ENCODE data around the gene UNC119.
A peak's percentile ranks its signal among the peaks of the same experiment; 100 is the strongest.

The UNC119 gene

GRCh38 chr17:28572259-28573039 lies 20.0 kb upstream of the UNC119 start:
- DNase-seq, result no peak

DNA sequence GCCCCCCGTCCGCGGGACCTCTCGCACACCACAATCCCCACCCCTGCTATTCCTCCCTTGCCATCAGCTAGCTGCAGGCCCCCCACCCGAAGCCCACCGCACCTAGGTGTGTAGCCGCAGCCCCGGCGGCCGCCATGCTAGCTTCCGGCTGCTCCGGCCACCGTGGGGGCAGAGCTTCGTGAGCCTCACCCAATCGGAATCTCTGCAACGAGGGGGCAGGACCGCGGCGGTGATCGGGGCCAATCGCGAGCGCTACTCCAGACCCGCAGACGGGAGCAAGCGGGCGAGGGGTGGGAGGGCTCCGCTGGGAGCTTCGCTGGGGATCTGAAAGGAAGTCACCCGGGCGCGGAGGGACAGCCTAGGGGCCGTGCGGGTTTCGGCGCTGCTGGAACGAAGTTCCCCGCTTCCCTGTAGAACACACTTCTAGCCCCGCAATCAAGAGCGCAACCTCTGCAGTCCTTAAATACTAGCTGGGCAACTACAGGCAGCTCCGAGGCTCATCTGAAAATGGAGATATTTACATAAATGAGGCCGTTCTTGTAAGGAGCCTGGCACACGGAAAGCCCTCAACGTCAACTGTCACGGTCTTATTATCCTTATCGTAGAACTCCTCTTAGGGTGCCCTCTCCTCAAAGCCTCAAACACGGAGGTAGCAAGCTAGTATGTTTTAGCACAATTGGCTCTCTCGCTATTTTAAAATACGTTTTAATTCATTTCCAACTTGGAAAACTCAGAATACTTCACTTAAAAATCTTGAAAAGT lies 19.1 kb upstream of the UNC119 start, which contains the start of gene PIGS:
TSS of gene PIGS (minus strand) at position 164 of the 762 bp plus-strand sequence. CDS start at position 136, 28 bp downstream.
- DNase-seq, result peak; percentile 91

DNA sequence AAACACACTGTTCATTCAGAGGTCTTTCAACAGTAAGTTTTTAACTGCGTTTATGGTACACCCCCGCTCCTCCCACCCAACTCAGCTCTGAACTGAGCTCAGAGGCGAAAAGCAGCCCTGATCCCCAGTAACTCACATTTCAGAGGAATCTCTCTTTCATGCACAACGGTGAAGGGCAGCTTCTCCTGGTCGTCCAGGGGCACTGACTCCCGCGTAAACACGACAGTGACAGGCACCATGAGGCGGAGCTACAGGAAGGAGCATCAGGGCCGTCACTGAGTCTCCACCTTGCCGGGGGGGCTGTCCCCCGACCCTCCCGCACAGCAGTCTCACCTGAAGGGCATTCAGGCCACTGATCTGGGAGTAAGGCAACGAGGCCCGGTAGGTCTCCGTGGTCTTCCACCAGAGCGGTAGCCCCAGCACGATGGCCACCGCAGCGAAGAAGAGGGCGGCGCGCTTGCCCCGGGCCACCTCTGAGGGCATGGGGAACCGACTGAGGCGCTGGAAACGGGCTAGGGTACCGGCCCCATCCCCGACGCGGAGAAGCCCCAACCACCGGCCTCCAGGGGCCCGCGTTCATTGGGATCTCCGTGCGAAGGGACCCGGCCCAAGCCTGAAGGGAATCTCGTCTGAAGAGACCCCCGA lies 18.4 kb upstream of the UNC119 start:
- peak; percentile 55 for DNase-seq

DNA sequence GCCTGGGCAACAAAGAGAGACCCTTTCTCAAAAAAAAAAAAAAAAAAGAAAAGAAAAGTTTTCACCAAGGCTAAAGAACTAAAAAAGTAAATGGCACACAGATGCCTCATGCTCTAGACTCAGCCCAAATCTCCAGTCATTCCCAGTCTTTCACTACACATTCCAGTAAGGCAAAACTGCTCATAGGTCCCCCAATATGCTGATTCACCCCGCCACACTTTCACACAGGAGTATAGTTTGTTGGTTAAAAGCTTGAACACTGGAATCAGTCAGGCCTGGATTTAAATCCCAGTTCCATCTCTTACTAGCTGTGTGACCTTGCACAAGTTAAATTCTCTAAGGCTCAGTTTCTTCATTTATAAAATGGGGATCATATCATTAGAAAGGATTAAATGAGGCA lies 17.0 kb upstream of the UNC119 start:
- DNase-seq, result no peak

DNA sequence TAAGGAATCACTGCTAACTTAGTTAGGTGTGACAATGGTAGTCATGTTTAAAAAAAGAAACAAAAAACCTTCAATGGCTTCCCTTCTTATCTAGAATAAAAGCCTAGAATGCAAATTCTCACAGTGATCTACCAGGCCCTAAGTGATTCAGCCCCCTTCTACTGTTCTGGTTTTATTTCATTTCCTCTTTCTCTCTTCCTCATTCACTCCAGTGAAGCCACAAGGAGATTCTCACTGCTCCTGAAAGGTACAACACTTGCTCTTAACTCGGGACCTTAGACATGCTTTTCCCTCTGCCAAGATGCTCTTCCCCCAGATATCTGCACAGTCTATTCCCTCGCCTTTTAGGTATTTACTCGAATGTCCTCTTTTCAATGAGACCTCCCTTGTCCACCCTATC lies 15.2 kb upstream of the UNC119 start:
- DNase-seq, result no peak

DNA sequence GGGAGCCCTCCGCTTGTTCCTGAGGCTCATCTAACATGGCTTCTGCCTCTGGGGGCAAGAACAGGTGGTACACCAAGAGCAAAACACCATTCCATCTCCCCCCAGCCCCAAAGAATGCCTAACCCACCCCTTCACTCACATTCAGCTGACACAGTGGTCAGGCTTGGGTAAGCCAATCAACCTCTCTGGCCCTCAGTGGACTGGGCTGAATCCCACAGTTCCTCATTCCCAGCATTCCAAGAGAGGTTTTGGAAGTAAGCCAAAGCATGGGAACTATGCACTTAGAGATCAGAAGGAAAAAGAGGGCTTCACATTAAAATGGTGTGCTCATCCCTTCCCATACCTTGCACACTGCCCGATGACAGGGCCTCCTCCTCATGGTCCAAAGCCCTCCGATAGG lies 11.1 kb upstream of the UNC119 start:
- no peak for DNase-seq

DNA sequence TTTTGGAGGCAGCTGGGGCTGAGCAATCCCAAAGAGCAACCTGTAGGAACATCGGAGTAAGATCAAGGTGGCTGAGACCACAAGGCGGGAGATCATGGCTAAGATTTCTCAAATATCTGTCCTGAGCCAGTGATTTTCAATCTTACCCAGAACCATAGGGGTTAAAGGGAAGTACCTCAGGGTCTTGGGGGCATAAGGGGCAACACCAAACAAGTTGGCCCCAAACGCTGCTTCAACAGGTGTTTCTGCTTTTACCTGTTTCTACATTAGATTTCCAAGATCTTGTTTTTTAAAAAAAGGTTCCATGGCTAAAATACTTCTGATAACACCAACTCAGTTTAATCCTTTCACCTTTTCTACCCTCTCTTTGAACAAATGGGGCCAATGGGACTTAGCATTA lies 2.6 kb upstream of the UNC119 start:
- DNase-seq, result no peak

DNA sequence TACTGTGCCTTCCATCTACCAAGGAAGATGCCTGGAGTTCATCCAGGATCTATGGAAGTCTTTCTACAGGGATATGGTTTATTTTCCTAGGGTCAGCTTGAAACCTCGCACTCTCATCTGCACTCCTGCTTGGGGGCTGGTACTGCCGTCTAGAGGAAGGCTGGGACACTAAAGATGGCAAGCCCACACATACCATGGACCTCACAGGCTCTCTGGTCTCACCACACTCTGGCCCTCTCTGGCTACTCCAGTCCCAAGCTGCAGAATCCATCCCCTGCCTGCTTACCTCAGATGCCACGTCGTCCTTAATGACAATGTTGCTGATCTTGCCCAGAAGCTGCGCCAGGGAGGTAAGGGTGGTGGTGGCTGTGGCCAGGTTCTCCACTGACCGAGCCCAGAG lies 2.1 kb upstream of the UNC119 start:
- DNase-seq, result no peak

DNA sequence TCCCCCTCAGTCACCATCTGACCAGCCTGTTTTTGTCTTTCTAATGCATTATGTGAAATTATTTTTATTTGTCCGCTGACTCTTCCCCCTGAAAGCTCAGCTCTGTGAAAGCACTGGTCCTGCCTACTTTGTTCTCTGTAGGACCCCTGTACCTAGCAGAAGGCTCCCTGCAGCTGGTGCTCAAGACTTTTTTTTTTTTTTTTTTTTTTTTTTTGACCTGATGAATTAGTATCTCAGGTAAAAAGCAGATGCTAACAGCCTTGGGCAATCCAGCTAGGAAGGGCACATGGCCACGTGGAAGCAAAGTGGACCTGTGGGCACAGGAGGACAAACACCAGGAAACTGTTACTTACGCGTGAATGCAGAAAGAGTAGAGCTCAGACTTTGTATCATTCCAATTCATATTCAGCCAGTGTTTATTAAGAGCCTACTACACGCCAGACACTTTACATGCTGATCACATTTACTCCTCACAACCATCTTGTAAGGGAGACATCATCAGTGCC lies 629 bp upstream of the UNC119 start:
- DNase-seq, result no peak

DNA sequence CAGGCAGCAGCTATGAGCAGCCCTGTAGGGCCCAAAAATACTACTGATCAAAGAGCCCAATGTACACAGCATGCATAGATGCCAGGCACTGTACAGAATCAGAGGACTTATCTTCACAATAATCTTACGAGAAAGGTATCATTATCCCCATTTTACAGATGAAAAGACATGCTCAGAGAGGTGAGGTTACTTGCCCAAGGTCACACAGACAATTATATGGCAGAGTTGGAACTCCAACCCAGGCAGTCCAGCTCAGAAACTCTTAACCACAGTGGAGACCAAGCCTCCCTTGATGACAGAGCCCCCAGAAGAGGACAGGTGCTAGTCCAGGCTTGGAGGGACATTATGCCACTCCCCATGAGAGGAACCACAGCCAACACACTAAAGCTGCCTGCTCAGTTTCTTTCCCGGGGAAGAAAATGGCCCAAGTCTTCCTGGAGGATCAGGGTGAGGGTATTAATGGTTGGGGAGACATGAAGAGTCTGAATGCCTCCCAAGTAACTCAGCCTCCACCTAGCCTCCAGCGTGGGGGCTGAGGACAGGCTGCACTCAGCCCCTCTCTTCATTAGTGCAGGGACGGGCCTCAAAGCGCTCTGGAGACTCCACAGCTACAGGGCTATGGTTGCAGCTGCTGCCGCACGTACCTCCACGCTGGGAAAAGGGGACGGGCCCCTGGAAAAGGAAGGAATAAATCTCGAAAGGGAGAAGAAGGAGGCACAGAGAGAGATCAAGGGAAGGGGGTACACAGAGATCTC lies 826 bp downstream of the UNC119 start:
- no peak for DNase-seq

DNA sequence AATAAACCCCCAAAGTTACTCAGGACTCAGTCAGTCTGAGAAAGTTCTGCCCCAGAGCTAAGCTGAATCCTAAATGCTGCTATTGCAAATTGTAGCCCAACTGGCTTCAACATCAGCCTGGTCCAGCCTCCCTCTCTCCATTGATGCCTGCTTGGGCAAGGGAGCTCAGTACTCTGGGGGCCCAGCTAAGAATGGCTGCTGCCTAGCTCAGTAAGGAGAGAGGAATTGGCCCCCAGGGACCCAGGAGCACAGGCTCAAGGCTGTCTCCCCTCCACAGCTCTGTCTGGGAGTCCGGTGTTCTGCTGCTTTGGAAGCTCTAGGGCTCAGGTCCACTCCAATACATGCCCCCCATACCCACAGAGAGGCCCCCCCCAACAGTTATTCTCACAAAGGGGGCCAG lies 1.6 kb downstream of the UNC119 start:
- no peak for DNase-seq

DNA sequence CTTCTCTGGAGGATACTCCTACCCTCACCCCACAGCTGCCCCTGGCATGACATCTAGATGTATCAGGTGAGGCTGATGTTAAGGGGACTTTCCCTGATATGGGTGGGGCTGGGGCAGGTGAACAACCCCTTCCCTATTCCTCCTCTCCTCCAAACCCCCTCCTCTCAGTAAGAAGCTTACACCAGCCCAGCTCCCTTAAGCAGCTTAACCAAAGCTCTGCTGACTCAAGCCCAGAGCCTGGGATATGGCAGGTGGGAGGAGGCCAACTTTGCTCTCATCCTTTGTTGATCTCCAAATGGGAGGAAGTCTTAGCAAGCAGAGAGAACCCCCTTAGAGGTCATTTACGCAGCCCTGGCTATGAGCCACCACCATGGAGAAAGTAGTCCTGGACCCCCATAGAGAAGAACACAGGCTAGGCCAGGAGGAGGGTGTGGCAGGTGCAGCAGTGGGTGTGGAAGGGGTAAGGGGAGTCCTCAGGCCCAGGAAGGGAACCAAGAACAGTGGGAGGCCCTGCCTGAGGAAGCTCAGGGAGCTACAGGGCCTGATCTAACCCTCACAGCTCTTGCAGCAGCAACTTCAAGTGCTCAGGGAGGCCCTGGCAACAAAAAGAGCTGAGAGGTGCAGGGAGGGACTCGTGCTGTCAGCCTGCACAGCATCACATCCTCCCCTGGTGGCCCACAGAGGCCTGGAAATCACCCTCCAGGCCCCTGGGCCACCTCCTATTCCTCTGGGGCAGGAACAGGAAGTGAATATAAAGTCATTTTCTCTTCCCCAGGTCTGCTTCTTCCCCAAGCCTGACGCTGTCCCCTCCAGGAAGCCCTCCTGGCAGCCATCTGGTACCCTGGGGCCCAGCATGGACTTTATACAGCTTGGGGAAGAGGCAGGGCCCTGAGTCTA lies 2.9 kb downstream of the UNC119 start:
- peak; percentile 81 for DNase-seq

GRCh38 chr17:28548417-28549130 lies 3.9 kb downstream of the UNC119 start:
- no peak for DNase-seq

- peak; percentile 75 for DNase-seq
These were observed 4.6 kb downstream of the UNC119 start for GRCh38 chr17:28547623-28548416.

GRCh38 chr17:28547096-28547622 lies 5.3 kb downstream of the UNC119 start:
- no peak for DNase-seq

GRCh38 chr17:28545787-28546415 lies 6.5 kb downstream of the UNC119 start:
- no peak for DNase-seq

- no peak for DNase-seq
These were observed 7.3 kb downstream of the UNC119 start for GRCh38 chr17:28545141-28545503.

DNA sequence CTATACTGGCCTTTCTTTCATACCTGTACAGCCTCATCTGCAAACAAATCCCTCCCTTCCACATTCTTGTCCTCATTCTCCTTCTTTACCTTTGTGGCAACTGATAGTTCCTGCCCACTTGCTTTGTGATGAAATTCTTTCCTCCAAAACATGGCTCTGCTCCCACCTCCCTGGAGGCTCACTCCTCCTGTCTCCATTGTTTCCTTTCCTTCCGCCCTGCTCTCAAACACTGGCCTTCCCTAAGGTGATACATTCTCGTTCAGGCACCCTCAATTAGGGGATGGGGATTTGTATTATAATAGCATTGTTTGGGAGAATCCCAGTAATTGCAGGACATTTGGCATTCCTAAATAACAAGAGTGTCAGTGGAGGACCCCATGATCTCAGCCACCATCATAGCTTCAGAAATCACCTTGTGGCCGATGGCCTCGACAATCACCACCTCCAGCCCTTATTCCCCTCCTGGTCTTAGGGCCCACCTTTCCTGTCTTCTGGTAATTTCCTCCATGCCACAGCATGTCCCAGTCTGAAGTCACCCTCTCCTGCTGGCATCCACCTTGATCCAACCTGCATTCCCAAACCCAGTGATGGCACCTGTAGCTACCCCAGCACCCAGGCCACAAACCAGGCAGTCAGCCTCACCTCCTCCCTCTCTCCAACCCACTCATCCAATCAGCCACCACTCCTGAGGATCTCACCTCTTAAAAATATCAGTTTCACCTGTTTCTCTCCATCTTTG lies 7.9 kb downstream of the UNC119 start:
- no peak for DNase-seq

DNA sequence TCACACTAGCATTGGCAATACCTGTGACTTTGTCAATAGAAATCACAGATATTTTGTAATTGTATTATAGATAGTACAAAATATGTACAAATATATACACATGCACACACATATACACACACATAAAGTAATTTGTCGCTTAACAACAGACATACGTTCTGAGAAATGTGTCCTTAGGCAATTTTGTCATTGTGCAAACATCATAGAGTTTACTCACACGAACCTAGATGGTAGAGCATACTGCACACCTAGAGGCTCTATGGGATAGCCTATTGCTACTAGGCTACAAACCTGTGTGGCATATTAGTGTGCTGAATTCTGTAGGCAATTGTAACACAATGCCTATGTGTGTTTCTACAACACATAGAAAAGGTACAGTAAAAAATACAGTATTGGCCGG lies 11.0 kb downstream of the UNC119 start:
- no peak for DNase-seq

Data from CD4-positive, alpha-beta T cell treated with Interleukin-21 for 1 hour (primary cell).